ENCODE measurements around the gene AUTS2. TPM values are rescaled to one million over a fixed set of nuclear protein-coding genes. Genes with fewer than 3 reads are reported as not detected.

AUTS2 gene
- total and polyA plus RNA-seq, 2 experiments from 2014 or later, result 3.0 to 4.4 TPM

GRCh38 chr7:70349031-70349430, 750.8 kb downstream of the AUTS2 start:
- 64 to 71% methylated on average over 2 of the region's 2 CpGs for WGBS, 2 experiments (ENCODE audit: low coverage in 1 of 2, low lambda C conversion rate in 2 of 2, missing lambda C conversion rate in 2 of 2)
- Histone ChIP-seq H3K4me3 (no peak overlapping the region), H3F3A (ENCODE audit: insufficient read depth) (no peaks in the 10 kb centered on the region), H3K36me3 (ENCODE audit: low read depth) (no peaks in the 10 kb centered on the region), H3K4me1 (ENCODE audit: insufficient read depth) (no peaks in the 10 kb centered on the region), H3K9me2 (ENCODE audit: insufficient read depth) (no peaks in the 10 kb centered on the region), H4K20me1 (ENCODE audit: insufficient read depth) (no peaks in the 10 kb centered on the region), H3K79me2 (ENCODE audit: insufficient read depth) (no peaks in the 10 kb centered on the region), H2AFZ (no peak overlapping the region), H3K9ac (no peak overlapping the region), H3K27ac (no peak overlapping the region), H3K4me2 (ENCODE audit: unreplicated experiment) (no peak overlapping the region), H3K9me3 (ENCODE audit: low read depth) (no peaks in the 10 kb centered on the region), H3K27me3 (replicated peaks; ENCODE audit: insufficient read depth) (no peaks in the 10 kb centered on the region)
- in situ Hi-C loops (cut with MboI), result no loop called here
- DNase-seq, result no peak
- TF ChIP-seq EZH2 (IDR thresholded peaks at IDR 0.05; ENCODE audit: insufficient read depth, poor library complexity, severe bottlenecking), result no peak
- no peak for TF ChIP-seq EZH2phosphoT487 (IDR thresholded peaks at IDR 0.05; ENCODE audit: insufficient read depth, low read depth)

GRCh38 chr7:70349819-70350218, 751.5 kb downstream of the AUTS2 start:
- H3K4me1 ChIP-seq (ENCODE audit: insufficient read depth), result no peaks in the 10 kb centered on the region
- no peaks in the 10 kb centered on the region for H3K27me3 ChIP-seq (replicated peaks; ENCODE audit: insufficient read depth)
- H4K20me1 ChIP-seq (ENCODE audit: insufficient read depth), result no peaks in the 10 kb centered on the region
- no peak overlapping the region for H3K9ac ChIP-seq
- H3K27ac ChIP-seq, result no peak overlapping the region
- no peaks in the 10 kb centered on the region for H3F3A ChIP-seq (ENCODE audit: insufficient read depth)
- TF ChIP-seq EZH2 (IDR thresholded peaks at IDR 0.05; ENCODE audit: insufficient read depth, poor library complexity, severe bottlenecking) (no peak), EZH2phosphoT487 (IDR thresholded peaks at IDR 0.05; ENCODE audit: insufficient read depth, low read depth) (no peak)
- no peak for DNase-seq
- no peaks in the 10 kb centered on the region for H3K36me3 ChIP-seq (ENCODE audit: low read depth)
- H3K9me3 ChIP-seq (ENCODE audit: low read depth), result no peaks in the 10 kb centered on the region
- H2AFZ ChIP-seq, result no peak overlapping the region
- H3K9me2 ChIP-seq (ENCODE audit: insufficient read depth), result no peaks in the 10 kb centered on the region
- in situ Hi-C loops (cut with MboI), result no loop called here
- WGBS, 2 experiments (ENCODE audit: low coverage in 1 of 2, low lambda C conversion rate in 2 of 2, missing lambda C conversion rate in 2 of 2), result 47 to 50% methylated on average over 1 of the region's 1 CpG
- no peak overlapping the region for H3K4me3 ChIP-seq
- no peak overlapping the region for H3K4me2 ChIP-seq (ENCODE audit: unreplicated experiment)
- H3K79me2 ChIP-seq (ENCODE audit: insufficient read depth), result no peaks in the 10 kb centered on the region

GRCh38 chr7:70352088-70352487, 753.8 kb downstream of the AUTS2 start:
- in situ Hi-C loops (cut with MboI), result no loop called here
- no peak for TF ChIP-seq EZH2 (IDR thresholded peaks at IDR 0.05; ENCODE audit: insufficient read depth, poor library complexity, severe bottlenecking)
- no peak overlapping the region for H3K4me3 ChIP-seq
- no peak overlapping the region for H2AFZ ChIP-seq
- no peak overlapping the region for H3K4me2 ChIP-seq (ENCODE audit: unreplicated experiment)
- 81 to 83% methylated on average over 4 of the region's 4 CpGs for WGBS, 2 experiments (ENCODE audit: low coverage in 1 of 2, low lambda C conversion rate in 2 of 2, missing lambda C conversion rate in 2 of 2)
- H3K27ac ChIP-seq, result no peak overlapping the region
- no peaks in the 10 kb centered on the region for H3K27me3 ChIP-seq (replicated peaks; ENCODE audit: insufficient read depth)
- no peaks in the 10 kb centered on the region for H4K20me1 ChIP-seq (ENCODE audit: insufficient read depth)
- no peaks in the 10 kb centered on the region for H3K4me1 ChIP-seq (ENCODE audit: insufficient read depth)
- DNase-seq, result no peak
- H3F3A ChIP-seq (ENCODE audit: insufficient read depth), result no peaks in the 10 kb centered on the region
- no peak overlapping the region for H3K9ac ChIP-seq
- no peaks in the 10 kb centered on the region for H3K9me2 ChIP-seq (ENCODE audit: insufficient read depth)
- no peaks in the 10 kb centered on the region for H3K9me3 ChIP-seq (ENCODE audit: low read depth)
- H3K36me3 ChIP-seq (ENCODE audit: low read depth), result no peaks in the 10 kb centered on the region
- H3K79me2 ChIP-seq (ENCODE audit: insufficient read depth), result no peaks in the 10 kb centered on the region

- H3K4me1 ChIP-seq (ENCODE audit: insufficient read depth), result no peaks in the 10 kb centered on the region
- TF ChIP-seq EZH2phosphoT487 (IDR thresholded peaks at IDR 0.05; ENCODE audit: insufficient read depth, low read depth), result no peak
- no peak for TF ChIP-seq EZH2 (IDR thresholded peaks at IDR 0.05; ENCODE audit: insufficient read depth, poor library complexity, severe bottlenecking)
Measured at GRCh38 chr7:70352906-70353305, 754.6 kb downstream of the AUTS2 start.

GRCh38 chr7:70353330-70353945, 755.2 kb downstream of the AUTS2 start:
- in situ Hi-C loops (cut with MboI), result no loop called here
- no peak overlapping the region for H3K9ac ChIP-seq
- H3K27ac ChIP-seq, result no peak overlapping the region
- 29% methylated on average over 2 of the region's 2 CpGs for WGBS, 2 experiments (ENCODE audit: low coverage in 1 of 2, low lambda C conversion rate in 2 of 2, missing lambda C conversion rate in 2 of 2)
- no peaks in the 10 kb centered on the region for H3F3A ChIP-seq (ENCODE audit: insufficient read depth)
- no peaks in the 10 kb centered on the region for H3K9me2 ChIP-seq (ENCODE audit: insufficient read depth)
- TF ChIP-seq EZH2phosphoT487 (IDR thresholded peaks at IDR 0.05; ENCODE audit: insufficient read depth, low read depth) (no peak), EZH2 (IDR thresholded peaks at IDR 0.05; ENCODE audit: insufficient read depth, poor library complexity, severe bottlenecking) (no peak)
- H3K9me3 ChIP-seq (ENCODE audit: low read depth), result no peaks in the 10 kb centered on the region
- peak; percentile 18 for DNase-seq
- no peaks in the 10 kb centered on the region for H3K27me3 ChIP-seq (replicated peaks; ENCODE audit: insufficient read depth)
- no peaks in the 10 kb centered on the region for H4K20me1 ChIP-seq (ENCODE audit: insufficient read depth)
- H3K4me2 ChIP-seq (ENCODE audit: unreplicated experiment), result no peak overlapping the region
- H2AFZ ChIP-seq, result no peak overlapping the region
- no peaks in the 10 kb centered on the region for H3K36me3 ChIP-seq (ENCODE audit: low read depth)
- no peaks in the 10 kb centered on the region for H3K4me1 ChIP-seq (ENCODE audit: insufficient read depth)
- H3K79me2 ChIP-seq (ENCODE audit: insufficient read depth), result no peaks in the 10 kb centered on the region
- no peak overlapping the region for H3K4me3 ChIP-seq

More at GRCh38 chr7:70352906-70353305, 754.6 kb downstream of the AUTS2 start:
- no peaks in the 10 kb centered on the region for H3K27me3 ChIP-seq (replicated peaks; ENCODE audit: insufficient read depth)
- no peaks in the 10 kb centered on the region for H3K79me2 ChIP-seq (ENCODE audit: insufficient read depth)
- H3K9me2 ChIP-seq (ENCODE audit: insufficient read depth), result no peaks in the 10 kb centered on the region
- no peak overlapping the region for H3K27ac ChIP-seq
- H3K4me3 ChIP-seq, result no peak overlapping the region
- H3K9me3 ChIP-seq (ENCODE audit: low read depth), result no peaks in the 10 kb centered on the region
- H2AFZ ChIP-seq, result no peak overlapping the region
- no peaks in the 10 kb centered on the region for H3F3A ChIP-seq (ENCODE audit: insufficient read depth)
- DNase-seq, result no peak
- H3K9ac ChIP-seq, result no peak overlapping the region
- 34 to 41% methylated on average over 2 of the region's 2 CpGs for WGBS, 2 experiments (ENCODE audit: low coverage in 1 of 2, low lambda C conversion rate in 2 of 2, missing lambda C conversion rate in 2 of 2)
- H3K36me3 ChIP-seq (ENCODE audit: low read depth), result no peaks in the 10 kb centered on the region
- in situ Hi-C loops (cut with MboI), result no loop called here
- no peak overlapping the region for H3K4me2 ChIP-seq (ENCODE audit: unreplicated experiment)
- no peaks in the 10 kb centered on the region for H4K20me1 ChIP-seq (ENCODE audit: insufficient read depth)

Data from GM23248 (cell line).